ENCODE results near the gene JKAMP. TPM values are rescaled to one million over a fixed set of nuclear protein-coding genes. Genes with fewer than 3 reads are reported as not detected.

The JKAMP gene
- total RNA-seq, 1 experiment from 2014 or later, result 46.5 TPM

DNA sequence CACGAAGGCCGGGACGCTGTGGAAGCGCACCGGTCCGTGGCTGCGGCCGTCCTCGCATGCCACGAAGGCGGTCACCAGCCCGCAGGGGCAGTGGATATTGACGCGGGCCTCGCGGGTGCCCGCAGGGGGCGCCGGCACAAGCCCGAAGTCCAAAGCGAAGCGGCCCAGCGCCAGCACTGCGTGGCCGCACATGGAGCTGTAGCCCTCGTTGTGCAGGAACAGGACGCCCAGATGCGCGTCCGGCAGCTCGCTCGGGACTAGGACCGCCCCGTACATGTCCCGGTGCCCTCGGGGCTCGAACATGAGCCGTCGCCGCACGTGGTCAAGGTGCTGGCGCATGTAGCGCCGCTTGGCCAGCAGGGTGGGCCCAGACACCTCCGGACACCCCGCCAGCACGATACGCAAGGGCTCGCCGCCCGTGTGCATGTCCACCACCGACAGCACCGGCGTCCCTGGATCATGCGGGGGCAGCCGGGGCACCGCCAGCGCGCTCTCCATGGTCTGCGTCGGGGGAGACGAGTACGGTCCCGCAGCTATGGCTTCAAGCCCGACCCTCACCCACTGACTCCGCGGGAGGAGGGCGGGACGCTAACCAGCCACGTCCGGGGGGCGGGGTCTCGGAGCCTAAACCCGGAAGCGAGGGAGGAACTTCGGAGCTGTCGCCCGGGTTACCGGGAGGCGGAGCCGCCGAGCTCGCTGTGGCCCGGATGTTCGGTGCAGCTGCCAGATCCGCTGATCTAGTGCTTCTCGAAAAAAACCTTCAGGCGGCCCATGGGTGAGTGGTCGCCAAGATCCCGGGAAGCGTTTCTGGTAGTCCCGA is at the start of gene JKAMP, which contains the start of gene L3HYPDH (continued):
- TF ChIP-seq, protein P1, sequence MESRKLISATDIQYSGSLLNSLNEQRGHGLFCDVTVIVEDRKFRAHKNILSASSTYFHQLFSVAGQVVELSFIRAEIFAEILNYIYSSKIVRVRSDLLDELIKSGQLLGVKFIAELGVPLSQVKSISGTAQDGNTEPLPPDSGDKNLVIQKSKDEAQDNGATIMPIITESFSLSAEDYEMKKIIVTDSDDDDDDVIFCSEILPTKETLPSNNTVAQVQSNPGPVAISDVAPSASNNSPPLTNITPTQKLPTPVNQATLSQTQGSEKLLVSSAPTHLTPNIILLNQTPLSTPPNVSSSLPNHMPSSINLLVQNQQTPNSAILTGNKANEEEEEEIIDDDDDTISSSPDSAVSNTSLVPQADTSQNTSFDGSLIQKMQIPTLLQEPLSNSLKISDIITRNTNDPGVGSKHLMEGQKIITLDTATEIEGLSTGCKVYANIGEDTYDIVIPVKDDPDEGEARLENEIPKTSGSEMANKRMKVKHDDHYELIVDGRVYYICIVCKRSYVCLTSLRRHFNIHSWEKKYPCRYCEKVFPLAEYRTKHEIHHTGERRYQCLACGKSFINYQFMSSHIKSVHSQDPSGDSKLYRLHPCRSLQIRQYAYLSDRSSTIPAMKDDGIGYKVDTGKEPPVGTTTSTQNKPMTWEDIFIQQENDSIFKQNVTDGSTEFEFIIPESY (IDR thresholded peaks at IDR 0.05; ENCODE audit: extremely low read depth, insufficient replicate concordance, low read length), result no peak
- TF ChIP-seq SP1 (IDR thresholded peaks at IDR 0.05; ENCODE audit: low read depth) (peak; percentile 53), ZFX (IDR thresholded peaks at IDR 0.05) (peak; percentile 95), RAD21 (IDR thresholded peaks at IDR 0.05; ENCODE audit: low read depth) (no peak), POLR2A (IDR thresholded peaks at IDR 0.05; ENCODE audit: borderline replicate concordance, extremely low read depth, insufficient read depth, insufficient read length) (peak; percentile 43), CBX3 (IDR thresholded peaks at IDR 0.05; ENCODE audit: low read depth) (peak; percentile 95), TCF7L2 (IDR thresholded peaks at IDR 0.05; ENCODE audit: borderline replicate concordance, extremely low read depth, insufficient read depth, insufficient read length) (peak; percentile 17), SIN3A (IDR thresholded peaks at IDR 0.05; ENCODE audit: low read depth) (peak; percentile 83), JUND (IDR thresholded peaks at IDR 0.05) (no peak)
- TF ChIP-seq, protein P2, sequence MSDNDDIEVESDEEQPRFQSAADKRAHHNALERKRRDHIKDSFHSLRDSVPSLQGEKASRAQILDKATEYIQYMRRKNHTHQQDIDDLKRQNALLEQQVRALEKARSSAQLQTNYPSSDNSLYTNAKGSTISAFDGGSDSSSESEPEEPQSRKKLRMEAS (IDR thresholded peaks at IDR 0.05), result peak; percentile 99

DNA sequence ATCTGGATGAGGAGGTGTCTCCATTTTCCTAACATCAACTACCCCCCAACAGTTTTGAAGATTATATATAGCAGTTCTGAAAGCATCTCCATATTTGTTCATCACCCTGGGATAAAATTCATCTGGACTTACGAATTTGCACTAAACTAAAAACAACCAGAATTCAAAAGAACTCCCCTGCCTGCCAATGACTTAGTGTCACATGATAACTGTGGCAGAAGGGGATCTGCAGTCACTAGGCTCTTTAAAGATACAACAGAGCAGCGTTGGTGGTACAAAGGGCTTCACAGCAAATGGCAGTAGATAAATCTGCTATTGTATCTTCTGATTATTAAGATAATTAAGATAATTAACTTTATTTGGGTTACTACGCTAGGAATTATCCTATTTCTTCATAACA is 49.2 kb upstream of the JKAMP start:
- H3K27me3 ChIP-seq (ENCODE audit: insufficient read depth, low read length), result no peaks in the 10 kb centered on the region
- H3K36me3 ChIP-seq (ENCODE audit: control insufficient read depth in 1 of 2, insufficient read depth in 2 of 2, low read length in 2 of 2), result no peaks in the 10 kb centered on the region
- ATAC-seq (no peak), DNase-seq (ENCODE audit: low read depth, low spot score) (no peak)
- TF ChIP-seq, protein P3, sequence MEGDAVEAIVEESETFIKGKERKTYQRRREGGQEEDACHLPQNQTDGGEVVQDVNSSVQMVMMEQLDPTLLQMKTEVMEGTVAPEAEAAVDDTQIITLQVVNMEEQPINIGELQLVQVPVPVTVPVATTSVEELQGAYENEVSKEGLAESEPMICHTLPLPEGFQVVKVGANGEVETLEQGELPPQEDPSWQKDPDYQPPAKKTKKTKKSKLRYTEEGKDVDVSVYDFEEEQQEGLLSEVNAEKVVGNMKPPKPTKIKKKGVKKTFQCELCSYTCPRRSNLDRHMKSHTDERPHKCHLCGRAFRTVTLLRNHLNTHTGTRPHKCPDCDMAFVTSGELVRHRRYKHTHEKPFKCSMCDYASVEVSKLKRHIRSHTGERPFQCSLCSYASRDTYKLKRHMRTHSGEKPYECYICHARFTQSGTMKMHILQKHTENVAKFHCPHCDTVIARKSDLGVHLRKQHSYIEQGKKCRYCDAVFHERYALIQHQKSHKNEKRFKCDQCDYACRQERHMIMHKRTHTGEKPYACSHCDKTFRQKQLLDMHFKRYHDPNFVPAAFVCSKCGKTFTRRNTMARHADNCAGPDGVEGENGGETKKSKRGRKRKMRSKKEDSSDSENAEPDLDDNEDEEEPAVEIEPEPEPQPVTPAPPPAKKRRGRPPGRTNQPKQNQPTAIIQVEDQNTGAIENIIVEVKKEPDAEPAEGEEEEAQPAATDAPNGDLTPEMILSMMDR (IDR thresholded peaks at IDR 0.05 in 2 of 3, conservative IDR thresholded peaks at IDR 0.05 in 1 of 3; ENCODE audit: borderline replicate concordance in 1 of 3, insufficient read depth in 1 of 3, low read depth in 2 of 3, low read length in 2 of 3), result no peak
- TF ChIP-seq POLR2A (IDR thresholded peaks at IDR 0.05; ENCODE audit: borderline replicate concordance, extremely low read depth, insufficient read depth, insufficient read length) (no peak), ELF1 (IDR thresholded peaks at IDR 0.05; ENCODE audit: borderline replicate concordance, low read depth) (no peak), EZH2 (IDR thresholded peaks at IDR 0.05) (no peak), SP1 (IDR thresholded peaks at IDR 0.05; ENCODE audit: low read depth) (no peak)
- H3K9me3 ChIP-seq (ENCODE audit: control insufficient read depth in 1 of 2, insufficient read depth in 1 of 2, low read depth in 1 of 2, low read length in 2 of 2), result no peaks in the 10 kb centered on the region
- H2AFZ ChIP-seq (ENCODE audit: low read depth, low read length, poor library complexity, severe bottlenecking), result no peak overlapping the region
- no peak overlapping the region for H3K4me3 ChIP-seq (replicated peaks in 1 of 2; ENCODE audit: low read depth in 1 of 2, low read length in 2 of 2)
- H3K79me2 ChIP-seq (ENCODE audit: insufficient read depth, low read length), result no peaks in the 10 kb centered on the region
- ChIA-PET CTCF (no interaction called here), POLR2A (no interaction called here), RAD21 (ENCODE audit: low non-redundant PET in 1 of 2, low total read pairs in 2 of 2, uncharacterized antibody in 2 of 2, unreplicated experiment in 2 of 2) (no interaction called here)
- BruUV-seq (replicated peaks), result no TSS peak
- H3K9me2 ChIP-seq (ENCODE audit: insufficient read depth), result no peaks in the 10 kb centered on the region
- no peak overlapping the region for H3K27ac ChIP-seq (ENCODE audit: low read depth, low read length)
- no peak overlapping the region for H3K4me2 ChIP-seq (ENCODE audit: low read length)
- intact Hi-C loops (cut with micrococcal nuclease), result no loop called here
- H4K20me1 ChIP-seq (ENCODE audit: insufficient read depth), result no peaks in the 10 kb centered on the region
- H3K4me1 ChIP-seq (ENCODE audit: control insufficient read depth in 1 of 2, insufficient read depth in 2 of 2, low read length in 2 of 2), result peaks cover 4 to 7% of the 10 kb centered on the region in 2 experiments; a peak in 1 of 4 replicates
- no peak overlapping the region for H3K9ac ChIP-seq (ENCODE audit: low read length)

All from HCT116 (cell line).